OCI-LY7 (cell line): Measurements from ENCODE around the gene ATXN1L. TPM values are rescaled to one million over a fixed set of nuclear protein-coding genes. Genes with fewer than 3 reads are reported as not detected.

Experiments used
- BruUV-seq: library from RNA; stranded (reverse); fragments of 400-500 nt; replicated peaks from 2 replicates; lab custom pipeline; 2021; lab: Mats Ljungman, UMichigan
- CTCF ChIA-PET: fragments of 300-600 bp; sonication (Branson Sonifier 250); formaldehyde crosslinking; loops from one replicate; lab custom pipeline; 2022; ENCODE audit warnings: antibody characterized with exemption; ENCODE audit not compliant: unreplicated experiment; lab: Charles Lee
- POLR2A ChIA-PET: fragments of 300-600 bp; sonication (Branson Sonifier 250); formaldehyde crosslinking; loops from one replicate; lab custom pipeline; 2022; ENCODE audit warnings: antibody characterized with exemption; lab: Charles Lee
- DNase-seq: peaks from one replicate; pipeline ENCODE4 v3.0.0-alpha.2; 2015; ENCODE audit warnings: low spot score
- H2AFZ ChIP-seq: fragments of 200-600 bp; sonication (generic), shearing (Covaris generic); 2 replicates; pipeline ENCODE4 v1.6.1; 2014; ENCODE audit warnings: mild to moderate bottlenecking, antibody characterized with exemption, low read length, moderate library complexity
- H3K27ac ChIP-seq: fragments of 200-600 bp; sonication (generic); 2 replicates; pipeline ENCODE4 v1.5.1; 2014; ENCODE audit warnings: mixed run types, low read depth, mild to moderate bottlenecking, moderate library complexity, low read length, inconsistent platforms; ENCODE audit not compliant: poor library complexity, severe bottlenecking
- H3K36me3 ChIP-seq: fragments of 200-600 bp; sonication (generic); 2 replicates; pipeline ENCODE4 v1.6.1; 2014; ENCODE audit warnings: mild to moderate bottlenecking, antibody characterized with exemption, low read length, moderate library complexity, mixed read lengths; ENCODE audit not compliant: insufficient read depth
- H3K4me1 ChIP-seq: fragments of 200-600 bp; sonication (generic); 2 replicates; pipeline ENCODE4 v1.5.1; 2014; ENCODE audit warnings: mild to moderate bottlenecking, low read length; ENCODE audit not compliant: insufficient read depth, poor library complexity, severe bottlenecking
- H3K4me2 ChIP-seq: fragments of 200-600 bp; sonication (generic); 2 replicates; pipeline ENCODE4 v1.6.1; 2014; ENCODE audit warnings: mild to moderate bottlenecking, low read length
- H3K4me3 ChIP-seq: fragments of 200-600 bp; sonication (generic); 2 replicates; pipeline ENCODE4 v1.5.1; 2014; ENCODE audit warnings: mild to moderate bottlenecking, low read depth, low read length; ENCODE audit not compliant: poor library complexity, severe bottlenecking
- H3K79me2 ChIP-seq: fragments of 200-600 bp; sonication (generic); 2 replicates; pipeline ENCODE4 v1.6.1; 2016; ENCODE audit warnings: low read depth, mild to moderate bottlenecking, low read length, moderate library complexity, mixed read lengths; ENCODE audit not compliant: insufficient read depth
- H3K9me2 ChIP-seq: fragments of 200-600 bp; sonication (generic); 2 replicates; pipeline ENCODE4 v1.6.1; 2016; ENCODE audit warnings: mild to moderate bottlenecking, low read length, mixed read lengths; ENCODE audit not compliant: insufficient read depth
- H3K9me3 ChIP-seq: fragments of 200-600 bp; sonication (generic); 2 replicates; pipeline ENCODE4 v1.6.1; 2014; ENCODE audit warnings: mild to moderate bottlenecking, mixed run types, low read length, mixed read lengths
- H4K20me1 ChIP-seq: fragments of 200-600 bp; sonication (generic); 2 replicates; pipeline ENCODE4 v1.6.1; 2014; ENCODE audit warnings: mild to moderate bottlenecking, antibody characterized with exemption, low read length, moderate library complexity, mixed read lengths; ENCODE audit not compliant: insufficient read depth
- CTCF ChIP-seq: fragments of 200-600 bp; sonication (generic); conservative IDR thresholded peaks from 2 replicates; pipeline ENCODE4 v1.5.1; 2014; ENCODE audit warnings: mild to moderate bottlenecking, antibody characterized with exemption, low read length, moderate library complexity, mixed read lengths
- EZH2phosphoT487 ChIP-seq: fragments of 200-600 bp; sonication (generic); IDR thresholded peaks from 2 replicates; pipeline ENCODE4 v1.6.1; 2018; ENCODE audit warnings: low read depth, borderline replicate concordance, mild to moderate bottlenecking, mixed run types, antibody characterized with exemption, low read length, moderate library complexity, mixed read lengths
- intact Hi-C: fragments of 100-400 bp; cut with micrococcal nuclease; formaldehyde crosslinking; loops from one replicate; pipeline ENCODE4 v1.10.0; 2022; ENCODE audit not compliant: unreplicated experiment
- total RNA-seq, 2 experiments: library from RNA; depleted of rRNA in 1 of 2; stranded (reverse); fragments of >200 nt in 1 of 2; shearing (Covaris generic) in 1 of 2; gene quantifications; 2 replicates each; pipeline ENCODE4 v1.2.3, GENCODE V29; 2014 to 2022

Gene ATXN1L
- total RNA-seq, 2 experiments from 2014 or later, result 12.5 to 19.5 TPM

GRCh38 chr16:71895679-71896365 is 50.0 kb downstream of the ATXN1L start:
- no TSS peak for BruUV-seq
- Histone ChIP-seq H4K20me1 (no peaks in the 10 kb centered on the region), H3K9me2 (no peaks in the 10 kb centered on the region), H2AFZ (peak overlapping the region; percentile 26; the same call in 1 of the 2 replicates), H3K4me1 (peaks cover 32% of the 10 kb centered on the region), H3K4me3 (peak overlapping the region; percentile 95), H3K27ac (peak overlapping the region; percentile 73), H3K4me2 (peak overlapping the region; percentile 77), H3K9me3 (no peaks in the 10 kb centered on the region), H3K36me3 (peaks cover 14% of the 10 kb centered on the region), H3K79me2 (peaks cover 54% of the 10 kb centered on the region)
- intact Hi-C loops, result loop anchor here (1.0 to 2.0 kb wide), 4 partner anchors 12 to 112 kb away; partner anchors contain the start of genes AP1G1, DHODH and ZNF821
- DNase-seq, result peak; percentile 59
- POLR2A ChIA-PET, result interaction anchor here (0.5 to 3.1 kb wide), 4 partner anchors 10 to 54 kb away, joined by 3 to 19 read pairs (median 6); partner anchors contain the start of gene ZNF821
- no peak for TF ChIP-seq EZH2phosphoT487
- TF ChIP-seq CTCF, result no peak
- CTCF ChIA-PET, result no interaction called here

- ChIA-PET POLR2A (interaction anchor here (0.5 to 3.1 kb wide), 7 partner anchors 11 to 203 kb away, joined by 3 to 19 read pairs (median 5); partner anchors contain the start of gene ZNF821), CTCF (no interaction called here)
- H4K20me1 ChIP-seq, result no peaks in the 10 kb centered on the region
- no peak for DNase-seq
- peaks cover 32% of the 10 kb centered on the region for H3K4me1 ChIP-seq
- no TSS peak for BruUV-seq
- TF ChIP-seq EZH2phosphoT487 (no peak), CTCF (no peak)
- peak overlapping the region; percentile 95 for H3K4me3 ChIP-seq
- H3K79me2 ChIP-seq, result peaks cover 64% of the 10 kb centered on the region
- no peaks in the 10 kb centered on the region for H3K9me2 ChIP-seq
- no peak overlapping the region for H2AFZ ChIP-seq
- H3K36me3 ChIP-seq, result peaks cover 16% of the 10 kb centered on the region
- H3K9me3 ChIP-seq, result no peaks in the 10 kb centered on the region
- intact Hi-C loops, result no loop called here
- peak overlapping the region; percentile 77 for H3K4me2 ChIP-seq
- H3K27ac ChIP-seq, result no peak overlapping the region
Measured at GRCh38 chr16:71896764-71897368, 51.1 kb downstream of the ATXN1L start.
